PC-9 (cell line): ENCODE data around the gene SIM2. TPM values are rescaled to one million over a fixed set of nuclear protein-coding genes. Genes with fewer than 3 reads are reported as not detected.

ENCODE experiments used
- BruUV-seq: library from RNA; stranded (reverse); fragments of 400-500 nt; replicated peaks from 2 replicates; lab custom pipeline; 2021; lab: Mats Ljungman, UMichigan
- CTCF ChIA-PET: fragments of 300-600 bp; sonication (Branson Sonifier 250); formaldehyde crosslinking; loops from one replicate; lab custom pipeline; 2022; ENCODE audit warnings: antibody characterized with exemption; lab: Charles Lee
- POLR2A ChIA-PET: fragments of 300-600 bp; sonication (Branson Sonifier 250); formaldehyde crosslinking; loops from one replicate; lab custom pipeline; 2022; ENCODE audit warnings: antibody characterized with exemption; ENCODE audit not compliant: unreplicated experiment; lab: Charles Lee
- DNase-seq, 2 experiments: peaks; one replicate each; pipeline versions ENCODE4 v3.0.0 to v3.0.0-alpha.2; 2015 to 2022; ENCODE audit warnings: mixed read lengths in 1 of 2
- H2AFZ ChIP-seq: fragments of 200-600 bp; sonication (generic); 2 replicates; pipeline ENCODE4 v1.8.1; 2017; ENCODE audit warnings: antibody characterized with exemption
- H3F3A ChIP-seq: fragments of 200-600 bp; sonication (generic); 2 replicates; pipeline ENCODE4 v1.8.1; 2017; ENCODE audit warnings: antibody characterized with exemption, mild to moderate bottlenecking, low read depth; ENCODE audit not compliant: insufficient read depth
- H3K27ac ChIP-seq: fragments of 200-600 bp; sonication (generic); 2 replicates; pipeline ENCODE4 v1.6.1; 2016; ENCODE audit warnings: mixed run types
- H3K27me3 ChIP-seq: fragments of 200-600 bp; sonication (generic); 2 replicates; pipeline ENCODE4 v1.6.1; 2016; ENCODE audit warnings: low read depth, mixed run types; ENCODE audit not compliant: insufficient read depth
- H3K36me3 ChIP-seq: fragments of 200-600 bp; sonication (generic); 2 replicates; pipeline ENCODE4 v1.6.1; 2016; ENCODE audit warnings: low read depth, mixed run types
- H3K4me1 ChIP-seq: fragments of 200-600 bp; sonication (generic); replicated peaks from 2 replicates; pipeline ENCODE4 v1.6.1; 2016; ENCODE audit warnings: mixed run types; ENCODE audit not compliant: insufficient read depth
- H3K4me2 ChIP-seq: fragments of 200-600 bp; sonication (generic); 2 replicates; pipeline ENCODE4 v1.6.1; 2017; ENCODE audit warnings: mixed run types
- H3K4me3 ChIP-seq: fragments of 200-600 bp; sonication (generic); 2 replicates; pipeline ENCODE4 v1.6.1; 2016; ENCODE audit warnings: mixed run types
- H3K79me2 ChIP-seq: fragments of 200-600 bp; sonication (generic); 2 replicates; pipeline ENCODE4 v1.6.1; 2017; ENCODE audit warnings: low read depth, mixed run types
- H3K9me2 ChIP-seq: fragments of 200-600 bp; sonication (generic); 2 replicates; pipeline ENCODE4 v1.8.1; 2017; ENCODE audit warnings: mild to moderate bottlenecking; ENCODE audit not compliant: insufficient read depth
- H3K9me3 ChIP-seq: fragments of 200-600 bp; sonication (generic); 2 replicates; pipeline ENCODE4 v1.8.1; 2016; ENCODE audit warnings: low read depth; ENCODE audit not compliant: insufficient read depth
- H4K20me1 ChIP-seq: fragments of 200-600 bp; sonication (generic); 2 replicates; pipeline ENCODE4 v1.8.1; 2017; ENCODE audit not compliant: insufficient read depth
- EZH2 ChIP-seq: fragments of 200-600 bp; sonication (generic); IDR thresholded peaks from 2 replicates; pipeline ENCODE4 v1.8.0; 2017; ENCODE audit warnings: antibody characterized with exemption, low read depth
- intact Hi-C: fragments of 100-400 bp; cut with micrococcal nuclease; formaldehyde crosslinking; loops from one replicate; pipeline ENCODE4 v1.10.0; 2022; ENCODE audit not compliant: unreplicated experiment
- total RNA-seq: library from RNA; stranded (reverse); gene quantifications from 2 replicates; pipeline ENCODE4 v1.2.3, GENCODE V29; 2021
- TF ChIP-seq, protein P1 (sequence below): fragments of 200-600 bp; sonication (generic); conservative IDR thresholded peaks from 2 replicates; pipeline ENCODE4 v1.6.1; 2017; ENCODE audit warnings: mixed run types, antibody characterized with exemption, mild to moderate bottlenecking, moderate library complexity

SIM2 gene
- total RNA-seq, 1 experiment from 2014 or later = 18.5 TPM

- ChIA-PET CTCF (no interaction called here), POLR2A (no interaction called here)
- BruUV-seq = no TSS peak
- TF ChIP-seq, protein P1, sequence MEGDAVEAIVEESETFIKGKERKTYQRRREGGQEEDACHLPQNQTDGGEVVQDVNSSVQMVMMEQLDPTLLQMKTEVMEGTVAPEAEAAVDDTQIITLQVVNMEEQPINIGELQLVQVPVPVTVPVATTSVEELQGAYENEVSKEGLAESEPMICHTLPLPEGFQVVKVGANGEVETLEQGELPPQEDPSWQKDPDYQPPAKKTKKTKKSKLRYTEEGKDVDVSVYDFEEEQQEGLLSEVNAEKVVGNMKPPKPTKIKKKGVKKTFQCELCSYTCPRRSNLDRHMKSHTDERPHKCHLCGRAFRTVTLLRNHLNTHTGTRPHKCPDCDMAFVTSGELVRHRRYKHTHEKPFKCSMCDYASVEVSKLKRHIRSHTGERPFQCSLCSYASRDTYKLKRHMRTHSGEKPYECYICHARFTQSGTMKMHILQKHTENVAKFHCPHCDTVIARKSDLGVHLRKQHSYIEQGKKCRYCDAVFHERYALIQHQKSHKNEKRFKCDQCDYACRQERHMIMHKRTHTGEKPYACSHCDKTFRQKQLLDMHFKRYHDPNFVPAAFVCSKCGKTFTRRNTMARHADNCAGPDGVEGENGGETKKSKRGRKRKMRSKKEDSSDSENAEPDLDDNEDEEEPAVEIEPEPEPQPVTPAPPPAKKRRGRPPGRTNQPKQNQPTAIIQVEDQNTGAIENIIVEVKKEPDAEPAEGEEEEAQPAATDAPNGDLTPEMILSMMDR = no peak
- TF ChIP-seq EZH2 = no peak
- Histone ChIP-seq H3K27me3 (no peaks in the 10 kb centered on the region), H3K36me3 (no peaks in the 10 kb centered on the region), H2AFZ (no peak overlapping the region), H4K20me1 (no peaks in the 10 kb centered on the region), H3K4me3 (no peak overlapping the region), H3K9me3 (no peaks in the 10 kb centered on the region), H3K79me2 (no peaks in the 10 kb centered on the region), H3K4me1 (no peaks in the 10 kb centered on the region), H3K4me2 (no peak overlapping the region), H3K9me2 (no peaks in the 10 kb centered on the region), H3K27ac (no peak overlapping the region), H3F3A (0 out of 2 replicates have a peak, but pooled peaks cover 8% of the 10 kb centered on the region)
- no peak for DNase-seq
- intact Hi-C loops = no loop called here
These were observed 60.6 kb downstream of the SIM2 start for GRCh38 chr21:36759348-36760083.

DNA sequence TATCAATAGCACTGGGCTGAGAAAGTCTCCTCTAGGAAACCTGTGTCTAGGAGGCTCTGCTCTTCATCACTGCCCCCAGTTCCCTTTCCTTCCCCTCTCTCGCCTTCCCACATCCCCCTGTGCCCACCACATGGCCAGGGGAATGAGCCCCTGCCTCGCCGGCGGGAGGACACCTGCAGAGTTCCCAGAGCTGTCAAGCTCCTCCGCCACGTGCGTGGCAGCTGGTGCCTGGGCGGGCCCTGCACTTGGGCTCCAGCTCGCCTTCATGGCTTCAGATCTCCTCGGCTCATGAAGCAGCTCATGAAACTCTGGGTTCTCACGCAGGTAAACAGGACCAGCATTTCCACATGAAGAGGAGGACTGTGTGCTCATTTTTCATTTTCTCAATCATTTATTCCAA lies 62.8 kb downstream of the SIM2 start:
- no peak overlapping the region for H3K4me2 ChIP-seq
- no peaks in the 10 kb centered on the region for H3K4me1 ChIP-seq
- H3K27ac ChIP-seq = no peak overlapping the region
- H3K9me2 ChIP-seq = no peaks in the 10 kb centered on the region
- ChIA-PET CTCF (no interaction called here), POLR2A (no interaction called here)
- 0 out of 2 replicates have a peak, but pooled peaks cover 8% of the 10 kb centered on the region for H3F3A ChIP-seq
- H2AFZ ChIP-seq = no peak overlapping the region
- no peak for TF ChIP-seq EZH2
- H3K9me3 ChIP-seq = no peaks in the 10 kb centered on the region
- H4K20me1 ChIP-seq = no peaks in the 10 kb centered on the region
- no peaks in the 10 kb centered on the region for H3K36me3 ChIP-seq
- H3K27me3 ChIP-seq = no peaks in the 10 kb centered on the region
- intact Hi-C loops = no loop called here
- H3K79me2 ChIP-seq = no peaks in the 10 kb centered on the region
- no TSS peak for BruUV-seq
- DNase-seq = no peak
- no peak overlapping the region for H3K4me3 ChIP-seq

DNA sequence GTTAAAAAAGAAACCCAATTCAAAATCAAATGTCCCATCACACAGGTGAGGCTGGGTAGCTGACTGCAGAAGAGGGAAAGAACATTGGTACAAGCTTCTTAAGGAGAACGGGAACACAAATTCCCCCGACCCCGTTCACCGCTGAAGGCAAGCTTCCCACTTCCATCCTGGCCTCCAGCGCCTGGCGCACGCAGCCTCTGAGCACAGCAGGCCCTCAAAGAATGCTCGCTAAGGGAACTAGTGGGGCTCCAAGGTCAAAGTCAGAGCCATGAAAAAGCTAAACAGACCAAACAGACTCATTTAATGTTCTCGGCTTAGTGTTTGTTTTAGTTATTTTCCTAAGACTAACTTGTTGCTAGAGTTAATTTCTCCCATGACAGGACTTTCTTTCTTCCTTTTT lies 63.7 kb downstream of the SIM2 start:
- Histone ChIP-seq H3K9me3 (no peaks in the 10 kb centered on the region), H3K4me3 (no peak overlapping the region), H3K36me3 (no peaks in the 10 kb centered on the region), H3F3A (no peaks in the 10 kb centered on the region), H3K79me2 (no peaks in the 10 kb centered on the region), H3K4me1 (no peaks in the 10 kb centered on the region), H3K27ac (no peak overlapping the region), H4K20me1 (no peaks in the 10 kb centered on the region), H3K4me2 (no peak overlapping the region), H2AFZ (no peak overlapping the region), H3K27me3 (no peaks in the 10 kb centered on the region), H3K9me2 (no peaks in the 10 kb centered on the region)
- POLR2A ChIA-PET = no interaction called here
- no TSS peak for BruUV-seq
- CTCF ChIA-PET = interaction anchor here (0.6 kb wide), 1 partner anchor 503 kb away, joined by 7 read pairs; no protein-coding TSS in a partner anchor
- DNase-seq = no peak
- intact Hi-C loops = no loop called here
- TF ChIP-seq, protein P1 = no peak
- TF ChIP-seq EZH2 = no peak
